Bronchial epithelial cell (primary cell): ENCODE data around the gene CLEC10A. TPM values are rescaled to one million over a fixed set of nuclear protein-coding genes. Genes with fewer than 3 reads are reported as not detected.

ENCODE experiments used
- DNase-seq: peaks from one replicate; pipeline ENCODE4 v3.0.0-alpha.2; 2010; ENCODE audit warnings: low read depth
- FAIRE-seq: peaks from 2 replicates; lab custom pipeline; 2011; peaks lifted over from hg19 to GRCh38; lab: Jason Lieb, UNC
- H3K27me3 ChIP-seq: 2 replicates; pipeline ENCODE4 v1.5.1; 2011; ENCODE audit warnings: low read length; ENCODE audit not compliant: control insufficient read depth, insufficient read depth
- H3K36me3 ChIP-seq: 2 replicates; pipeline ENCODE4 v1.5.1; 2011; ENCODE audit warnings: low read length; ENCODE audit not compliant: control insufficient read depth, insufficient read depth
- H3K4me3 ChIP-seq: 2 replicates; pipeline ENCODE4 v1.5.1; 2011; ENCODE audit warnings: mild to moderate bottlenecking, low read depth, low read length, control low read depth
- total RNA-seq: library from RNA; depleted of rRNA; stranded (reverse); fragments of >200 nt; gene quantifications from 2 replicates; pipeline ENCODE4 v1.2.1, GENCODE V29; 2014
- TF ChIP-seq, protein P1 (sequence below): IDR thresholded peaks from 2 replicates; pipeline ENCODE4 v1.5.1; 2011; ENCODE audit warnings: mild to moderate bottlenecking, moderate library complexity, low read length, control low read depth, inconsistent platforms; ENCODE audit not compliant: insufficient read depth, severe bottlenecking

Gene CLEC10A
- total RNA-seq, 1 donor from 2014 or later: not detected

DNA sequence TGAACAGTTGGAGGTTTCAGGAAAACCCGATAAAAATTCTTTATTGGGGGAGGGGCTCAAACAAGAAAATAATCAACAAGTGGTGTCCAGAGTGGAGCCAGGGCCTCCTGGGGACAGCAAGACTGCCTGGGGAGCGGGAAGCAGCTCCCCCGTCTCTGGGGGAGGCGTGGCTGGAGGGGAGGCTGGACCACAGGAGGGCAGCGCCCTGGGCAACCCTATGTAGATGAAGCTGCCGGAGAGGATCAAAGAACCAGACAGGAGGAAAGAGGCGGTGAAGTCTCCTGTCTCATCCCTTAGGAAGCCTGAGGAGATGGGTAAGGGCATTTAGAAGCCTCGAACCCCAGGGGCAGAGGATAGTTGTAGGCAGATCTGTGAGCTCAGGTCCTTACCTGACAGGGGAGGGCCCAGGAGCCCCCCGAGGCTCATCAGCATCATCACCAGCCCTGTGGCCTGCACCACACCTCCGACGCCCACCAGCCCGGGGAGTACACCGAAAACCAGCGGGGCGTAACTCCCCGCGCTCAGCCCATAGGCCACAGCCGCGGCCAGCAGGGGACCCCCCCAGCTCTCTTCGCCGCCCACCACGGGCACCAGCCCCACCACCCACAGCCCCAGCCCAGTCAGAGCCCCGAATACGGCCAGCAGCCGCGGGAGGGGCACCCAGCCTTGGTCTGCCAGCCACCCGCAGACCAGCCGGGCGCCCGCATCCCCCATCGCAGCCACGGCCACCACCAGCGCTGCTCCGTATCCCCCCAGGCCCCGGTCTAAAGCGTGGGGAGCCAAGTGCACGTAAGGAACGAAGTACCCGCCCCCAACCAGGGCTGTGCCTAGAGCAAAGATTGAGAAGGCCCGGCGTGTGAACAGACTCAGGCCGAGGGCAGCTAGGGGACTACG, 38.2 kb downstream of the CLEC10A start:
- TF ChIP-seq, protein P1, sequence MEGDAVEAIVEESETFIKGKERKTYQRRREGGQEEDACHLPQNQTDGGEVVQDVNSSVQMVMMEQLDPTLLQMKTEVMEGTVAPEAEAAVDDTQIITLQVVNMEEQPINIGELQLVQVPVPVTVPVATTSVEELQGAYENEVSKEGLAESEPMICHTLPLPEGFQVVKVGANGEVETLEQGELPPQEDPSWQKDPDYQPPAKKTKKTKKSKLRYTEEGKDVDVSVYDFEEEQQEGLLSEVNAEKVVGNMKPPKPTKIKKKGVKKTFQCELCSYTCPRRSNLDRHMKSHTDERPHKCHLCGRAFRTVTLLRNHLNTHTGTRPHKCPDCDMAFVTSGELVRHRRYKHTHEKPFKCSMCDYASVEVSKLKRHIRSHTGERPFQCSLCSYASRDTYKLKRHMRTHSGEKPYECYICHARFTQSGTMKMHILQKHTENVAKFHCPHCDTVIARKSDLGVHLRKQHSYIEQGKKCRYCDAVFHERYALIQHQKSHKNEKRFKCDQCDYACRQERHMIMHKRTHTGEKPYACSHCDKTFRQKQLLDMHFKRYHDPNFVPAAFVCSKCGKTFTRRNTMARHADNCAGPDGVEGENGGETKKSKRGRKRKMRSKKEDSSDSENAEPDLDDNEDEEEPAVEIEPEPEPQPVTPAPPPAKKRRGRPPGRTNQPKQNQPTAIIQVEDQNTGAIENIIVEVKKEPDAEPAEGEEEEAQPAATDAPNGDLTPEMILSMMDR: no peak
- Histone ChIP-seq H3K4me3 (peak overlapping the region; percentile 11), H3K36me3 (no peaks in the 10 kb centered on the region), H3K27me3 (peaks cover 2% of the 10 kb centered on the region)
- FAIRE-seq: no peak
- DNase-seq: no peak

DNA sequence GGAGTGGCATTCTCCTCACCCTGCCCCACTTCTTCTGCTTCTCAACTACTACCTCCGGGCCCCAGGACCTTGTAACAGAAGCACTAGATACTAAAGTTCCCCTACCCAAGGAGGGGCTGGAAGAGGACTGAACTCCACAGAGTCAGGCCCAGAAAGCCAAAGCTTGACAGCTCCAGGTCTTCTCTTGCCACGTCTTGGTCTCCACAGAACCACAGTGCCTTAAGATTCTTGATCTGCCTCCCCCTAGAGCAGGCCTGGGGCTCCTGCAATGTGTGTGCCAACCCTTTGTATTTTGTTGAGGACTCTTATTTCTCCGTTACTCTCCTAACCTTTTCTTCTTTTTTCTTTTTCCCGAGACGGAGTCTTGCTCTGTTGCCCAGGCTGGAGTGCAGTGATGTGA, 40.2 kb downstream of the CLEC10A start:
- DNase-seq (no peak), FAIRE-seq (peak; percentile 32)
- Histone ChIP-seq H3K36me3 (no peaks in the 10 kb centered on the region), H3K4me3 (no peak overlapping the region), H3K27me3 (peaks cover 2% of the 10 kb centered on the region)
- TF ChIP-seq, protein P1: no peak

DNA sequence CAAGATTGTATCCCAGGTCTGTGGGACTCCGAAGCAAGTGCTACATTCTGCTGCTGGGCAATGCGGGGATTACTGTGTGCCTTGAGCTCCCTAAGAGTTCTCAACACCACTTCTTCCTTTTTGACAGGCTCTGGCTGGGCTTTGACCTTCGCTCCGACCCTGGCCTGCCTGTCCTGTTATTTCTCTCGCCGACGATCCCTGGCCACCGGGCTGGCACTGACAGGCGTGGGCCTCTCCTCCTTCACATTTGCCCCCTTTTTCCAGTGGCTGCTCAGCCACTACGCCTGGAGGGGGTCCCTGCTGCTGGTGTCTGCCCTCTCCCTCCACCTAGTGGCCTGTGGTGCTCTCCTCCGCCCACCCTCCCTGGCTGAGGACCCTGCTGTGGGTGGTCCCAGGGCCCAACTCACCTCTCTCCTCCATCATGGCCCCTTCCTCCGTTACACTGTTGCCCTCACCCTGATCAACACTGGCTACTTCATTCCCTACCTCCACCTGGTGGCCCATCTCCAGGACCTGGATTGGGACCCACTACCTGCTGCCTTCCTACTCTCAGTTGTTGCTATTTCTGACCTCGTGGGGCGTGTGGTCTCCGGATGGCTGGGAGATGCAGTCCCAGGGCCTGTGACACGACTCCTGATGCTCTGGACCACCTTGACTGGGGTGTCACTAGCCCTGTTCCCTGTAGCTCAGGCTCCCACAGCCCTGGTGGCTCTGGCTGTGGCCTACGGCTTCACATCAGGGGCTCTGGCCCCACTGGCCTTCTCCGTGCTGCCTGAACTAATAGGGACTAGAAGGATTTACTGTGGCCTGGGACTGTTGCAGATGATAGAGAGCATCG, 41.8 kb downstream of the CLEC10A start:
- Histone ChIP-seq H3K4me3 (no peak overlapping the region), H3K36me3 (no peaks in the 10 kb centered on the region), H3K27me3 (peaks cover 2% of the 10 kb centered on the region)
- TF ChIP-seq, protein P1: no peak
- no peak for FAIRE-seq
- DNase-seq: no peak

DNA sequence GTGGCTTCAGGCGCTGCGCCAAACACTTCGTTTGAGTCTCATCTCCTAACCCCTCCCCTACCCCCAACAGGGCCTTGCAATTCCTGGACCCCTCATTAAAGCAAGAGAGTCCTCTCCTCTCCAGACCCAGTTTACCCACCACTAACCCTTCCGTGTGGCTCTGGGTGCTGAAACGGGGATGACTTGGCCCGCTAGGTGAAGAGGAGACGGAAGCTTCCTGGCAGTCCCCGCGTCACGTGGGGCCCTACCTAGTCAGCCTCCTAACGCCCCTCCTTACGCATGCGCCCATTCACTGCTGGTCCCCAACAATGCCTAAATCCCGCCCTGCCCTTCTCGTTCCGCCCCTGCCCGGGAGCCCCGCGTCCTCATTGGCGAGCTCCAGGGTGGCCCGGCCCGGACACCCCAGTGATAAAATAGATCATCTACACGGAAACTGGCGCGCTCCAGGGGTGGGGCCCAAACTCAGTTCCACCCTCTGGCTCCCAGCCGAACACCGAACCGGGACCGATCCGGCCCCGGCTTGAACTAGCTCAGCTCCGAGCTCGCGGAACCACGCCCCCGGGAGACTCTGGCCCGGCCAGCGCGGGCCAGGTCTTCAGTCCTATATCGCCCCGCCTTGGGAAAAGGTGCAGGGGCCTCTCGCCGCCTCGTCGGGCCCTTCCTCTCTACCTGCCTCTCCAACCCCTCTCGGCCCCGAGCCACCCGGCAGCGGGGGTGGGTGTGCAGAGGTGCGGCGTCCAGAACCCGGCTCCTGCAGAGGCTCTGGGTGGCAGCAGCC, 44.3 kb downstream of the CLEC10A start, which contains the start of gene SLC16A13:
SLC16A13 (plus strand) TSS at position 425 of the 778 bp plus-strand sequence. CDS start 368 bp downstream, outside the sequence.
- Histone ChIP-seq H3K4me3 (peak within 1 kb of the TSS; percentile 53), H3K36me3 (no peaks in the 10 kb centered on the region), H3K27me3 (no peaks in the 10 kb centered on the region)
- TF ChIP-seq, protein P1: no peak
- peak; percentile 55 for FAIRE-seq
- peak; percentile 96 for DNase-seq

DNA sequence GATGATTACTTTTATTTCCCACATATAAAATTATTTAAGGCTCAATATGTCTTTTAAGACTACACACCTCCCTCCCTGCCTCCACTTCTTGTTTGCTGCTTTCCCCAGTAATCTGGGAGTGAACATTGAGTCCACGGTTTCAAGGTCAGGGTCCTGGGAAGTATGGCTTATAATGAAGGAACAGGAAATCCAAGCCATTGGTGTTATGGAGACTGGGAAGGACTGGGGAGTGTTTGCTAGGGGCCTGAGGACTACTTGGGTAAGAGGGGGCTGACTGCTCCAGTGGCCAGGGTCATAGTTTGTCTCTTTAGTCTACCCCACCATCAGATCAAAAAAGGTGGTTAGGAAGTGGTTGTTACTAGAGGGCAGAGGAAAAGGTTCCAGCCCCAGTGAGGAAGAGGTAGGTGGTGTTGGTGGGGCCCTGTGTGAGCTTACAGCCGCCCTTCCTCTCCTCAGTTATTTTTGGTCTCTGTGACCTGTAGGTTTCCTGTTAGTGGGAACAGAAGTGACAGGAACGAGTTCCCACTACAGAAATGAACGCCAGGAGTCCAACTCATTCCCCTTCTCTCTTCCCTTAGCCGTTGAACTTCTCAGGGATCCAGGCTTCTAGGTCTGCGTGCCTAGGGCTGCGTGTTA, 45.0 kb downstream of the CLEC10A start:
- no peak for FAIRE-seq
- no peak for DNase-seq
- TF ChIP-seq, protein P1: no peak

More for the DNA sequence above, 45.0 kb downstream of the CLEC10A start:
- no peaks in the 10 kb centered on the region for H3K36me3 ChIP-seq
- H3K27me3 ChIP-seq: no peaks in the 10 kb centered on the region
- H3K4me3 ChIP-seq: peak overlapping the region; percentile 53
